H9 (cell line): Measurements from ENCODE around the gene GNA15. TPM values are rescaled to one million over a fixed set of nuclear protein-coding genes. Genes with fewer than 3 reads are reported as not detected.

ENCODE experiments used
- DNase-seq: peaks from one replicate; pipeline ENCODE4 v3.0.0-alpha.2; 2017
- H2AFZ ChIP-seq: one replicate; pipeline ENCODE4 v1.6.1; 2013; ENCODE audit warnings: mild to moderate bottlenecking, low read length, control low read depth, moderate library complexity
- H2AK5ac ChIP-seq: 2 replicates; pipeline ENCODE4 v1.6.1; 2013; ENCODE audit warnings: low read length, control low read depth, mixed read lengths; ENCODE audit not compliant: insufficient read length
- H2BK120ac ChIP-seq: one replicate; pipeline ENCODE4 v1.6.1; 2013; ENCODE audit warnings: low read depth, mild to moderate bottlenecking, low read length, control low read depth, inconsistent platforms; ENCODE audit not compliant: poor library complexity, severe bottlenecking
- H2BK12ac ChIP-seq: 2 replicates; pipeline ENCODE4 v1.6.1; 2013; ENCODE audit warnings: low read length, control low read depth, mixed read lengths, low read depth; ENCODE audit not compliant: insufficient read length
- H2BK15ac ChIP-seq: 2 replicates; pipeline ENCODE4 v1.6.1; 2013; ENCODE audit warnings: low read depth, low read length, control low read depth
- H2BK20ac ChIP-seq: one replicate; pipeline ENCODE4 v1.6.1; 2013; ENCODE audit warnings: low read depth, mild to moderate bottlenecking, low read length, control low read depth, inconsistent platforms; ENCODE audit not compliant: poor library complexity, severe bottlenecking
- H2BK5ac ChIP-seq: 2 replicates; pipeline ENCODE4 v1.6.1; 2013; ENCODE audit warnings: low read length, control low read depth, mixed read lengths; ENCODE audit not compliant: insufficient read length
- H3K14ac ChIP-seq: 2 replicates; pipeline ENCODE4 v1.6.1; 2013; ENCODE audit warnings: low read length, control low read depth; ENCODE audit not compliant: insufficient read depth
- H3K18ac ChIP-seq: 2 replicates; pipeline ENCODE4 v1.6.1; 2013; ENCODE audit warnings: low read depth, mild to moderate bottlenecking, mixed read lengths, low read length, control low read depth; ENCODE audit not compliant: insufficient read length
- H3K23ac ChIP-seq: 2 replicates; pipeline ENCODE4 v1.6.1; 2013; ENCODE audit warnings: low read length, control low read depth, mixed read lengths, low read depth; ENCODE audit not compliant: insufficient read length
- H3K23me2 ChIP-seq: 2 replicates; pipeline ENCODE4 v1.6.1; 2013; ENCODE audit warnings: low read depth, mild to moderate bottlenecking, mixed read lengths, low read length, control low read depth; ENCODE audit not compliant: insufficient read length, poor library complexity, severe bottlenecking
- H3K27ac ChIP-seq: 2 replicates; pipeline ENCODE4 v1.5.1; 2013; ENCODE audit warnings: low read length, control low read depth, mixed read lengths, low read depth; ENCODE audit not compliant: insufficient read length
- H3K27me3 ChIP-seq: 2 replicates; pipeline ENCODE4 v1.6.1; 2013; ENCODE audit warnings: low read length, control low read depth, inconsistent platforms; ENCODE audit not compliant: insufficient read depth
- H3K4ac ChIP-seq: 2 replicates; pipeline ENCODE4 v1.6.1; 2013; ENCODE audit warnings: low read depth, mild to moderate bottlenecking, control low read depth, inconsistent platforms, low read length, moderate library complexity
- H3K4me1 ChIP-seq: 2 replicates; pipeline ENCODE4 v1.6.1; 2013; ENCODE audit warnings: low read length, control low read depth, inconsistent platforms; ENCODE audit not compliant: insufficient read depth
- H3K4me2 ChIP-seq: 2 replicates; pipeline ENCODE4 v1.6.1; 2013; ENCODE audit warnings: low read length, control low read depth, mixed read lengths; ENCODE audit not compliant: insufficient read length, insufficient read depth
- H3K56ac ChIP-seq: 2 replicates; pipeline ENCODE4 v1.6.1; 2013; ENCODE audit warnings: low read depth, mild to moderate bottlenecking, mixed read lengths, low read length, control low read depth; ENCODE audit not compliant: insufficient read length
- H3K79me1 ChIP-seq: 2 replicates; pipeline ENCODE4 v1.6.1; 2013; ENCODE audit warnings: low read depth, mild to moderate bottlenecking, moderate library complexity, low read length, control low read depth, inconsistent platforms; ENCODE audit not compliant: insufficient read depth, poor library complexity, severe bottlenecking
- H3K79me2 ChIP-seq: 2 replicates; pipeline ENCODE4 v1.6.1; 2013; ENCODE audit warnings: low read length, control low read depth, inconsistent platforms; ENCODE audit not compliant: insufficient read depth
- H3K9ac ChIP-seq: 2 replicates; pipeline ENCODE4 v1.6.1; 2013; ENCODE audit warnings: low read length, control low read depth, mixed read lengths; ENCODE audit not compliant: insufficient read length; ENCODE audit errors: extremely low read depth
- H3K9me3 ChIP-seq: one replicate; pipeline ENCODE4 v1.6.1; 2013; ENCODE audit warnings: low read depth, low read length, inconsistent platforms; ENCODE audit not compliant: control insufficient read depth
- H3T11ph ChIP-seq: one replicate; pipeline ENCODE4 v1.6.1; 2013; ENCODE audit warnings: mild to moderate bottlenecking, low read length, control low read depth, inconsistent platforms
- H4K20me1 ChIP-seq: one replicate; pipeline ENCODE4 v1.6.1; 2013; ENCODE audit not compliant: control insufficient read depth, insufficient read length, insufficient read depth
- H4K5ac ChIP-seq: 2 replicates; pipeline ENCODE4 v1.6.1; 2013; ENCODE audit warnings: low read depth, mild to moderate bottlenecking, mixed read lengths, low read length, control low read depth; ENCODE audit not compliant: insufficient read length
- H4K8ac ChIP-seq: replicated peaks from 2 replicates; pipeline ENCODE4 v1.6.1; 2013; ENCODE audit warnings: low read length, control low read depth, mixed read lengths, low read depth; ENCODE audit not compliant: insufficient read length
- H4K91ac ChIP-seq: 2 replicates; pipeline ENCODE4 v1.6.1; 2013; ENCODE audit warnings: low read depth, mild to moderate bottlenecking, moderate library complexity, mixed read lengths, low read length, control low read depth; ENCODE audit not compliant: insufficient read length
- H3K27ac Mint-ChIP-seq, 3 experiments: 2 replicates in 2 of 3; 3 replicates in 1 of 3; pipeline ENCODE4 v1.8.0; 2020 to 2021; ENCODE audit warnings: mixed read lengths in 3 of 3, mild to moderate bottlenecking in 1 of 3, moderate library complexity in 1 of 3
- H3K27me3 Mint-ChIP-seq: 2 replicates; pipeline ENCODE4 v1.8.0; 2021; ENCODE audit warnings: low read depth, mild to moderate bottlenecking, moderate library complexity, mixed read lengths
- H3K36me3 Mint-ChIP-seq, 3 experiments: 2 replicates in 2 of 3; 3 replicates in 1 of 3; pipeline ENCODE4 v1.8.0; 2020 to 2021; ENCODE audit warnings: low read depth in 3 of 3, mixed read lengths in 3 of 3; ENCODE audit not compliant: insufficient read depth in 1 of 3
- H3K4me1 Mint-ChIP-seq, 2 experiments: 2 replicates each; pipeline ENCODE4 v1.8.0; 2020; ENCODE audit warnings: mixed read lengths in 2 of 2
- H3K4me3 Mint-ChIP-seq, 2 experiments: 2 replicates in 1 of 2; 3 replicates in 1 of 2; pipeline ENCODE4 v1.8.0; 2020 to 2021; ENCODE audit warnings: mild to moderate bottlenecking in 2 of 2, mixed read lengths in 2 of 2, moderate library complexity in 1 of 2
- H3K9me3 Mint-ChIP-seq, 2 experiments: 2 replicates in 1 of 2; 3 replicates in 1 of 2; pipeline ENCODE4 v1.8.0; 2020; ENCODE audit warnings: mild to moderate bottlenecking in 2 of 2, mixed read lengths in 2 of 2, moderate library complexity in 1 of 2
- WGBS: extraction: QIAGEN DNeasy Blood & Tissue Kit; methylation state at CpG from one replicate; pipeline ENCODE4 v1.1.7; 2013; ENCODE audit warnings: missing lambda C conversion rate, low lambda C conversion rate, mixed read lengths; ENCODE audit not compliant: insufficient read length; ENCODE audit errors: extremely low coverage; 5-methylcytosine and 5-hydroxymethylcytosine counted together
- total RNA-seq: library from RNA; stranded (reverse); gene quantifications from 2 replicates; pipeline ENCODE4 v1.2.1, GENCODE V29; 2021
- TF ChIP-seq, protein P1 (sequence below): fragments of 200-600 bp; sonication (generic); conservative IDR thresholded peaks from 3 replicates; pipeline ENCODE4 v1.8.0; 2021; ENCODE audit warnings: antibody characterized with exemption, mild to moderate bottlenecking

Gene GNA15
- total RNA-seq, 1 experiment from 2014 or later: not detected

GRCh38 chr19:3210347-3211017 lies 74.6 kb downstream of the GNA15 start:
- no peak overlapping the region for H4K91ac ChIP-seq
- no peak overlapping the region for H2BK12ac ChIP-seq
- TF ChIP-seq, protein P1, sequence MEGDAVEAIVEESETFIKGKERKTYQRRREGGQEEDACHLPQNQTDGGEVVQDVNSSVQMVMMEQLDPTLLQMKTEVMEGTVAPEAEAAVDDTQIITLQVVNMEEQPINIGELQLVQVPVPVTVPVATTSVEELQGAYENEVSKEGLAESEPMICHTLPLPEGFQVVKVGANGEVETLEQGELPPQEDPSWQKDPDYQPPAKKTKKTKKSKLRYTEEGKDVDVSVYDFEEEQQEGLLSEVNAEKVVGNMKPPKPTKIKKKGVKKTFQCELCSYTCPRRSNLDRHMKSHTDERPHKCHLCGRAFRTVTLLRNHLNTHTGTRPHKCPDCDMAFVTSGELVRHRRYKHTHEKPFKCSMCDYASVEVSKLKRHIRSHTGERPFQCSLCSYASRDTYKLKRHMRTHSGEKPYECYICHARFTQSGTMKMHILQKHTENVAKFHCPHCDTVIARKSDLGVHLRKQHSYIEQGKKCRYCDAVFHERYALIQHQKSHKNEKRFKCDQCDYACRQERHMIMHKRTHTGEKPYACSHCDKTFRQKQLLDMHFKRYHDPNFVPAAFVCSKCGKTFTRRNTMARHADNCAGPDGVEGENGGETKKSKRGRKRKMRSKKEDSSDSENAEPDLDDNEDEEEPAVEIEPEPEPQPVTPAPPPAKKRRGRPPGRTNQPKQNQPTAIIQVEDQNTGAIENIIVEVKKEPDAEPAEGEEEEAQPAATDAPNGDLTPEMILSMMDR: peak; percentile 79
- Mint-ChIP-seq H3K4me3 (peak overlapping the region in 1 of 2 experiments; percentile 44; a peak in 1 of 5 replicates), H3K4me1 (peaks cover 3 to 6% of the 10 kb centered on the region in 2 experiments), H3K27ac (peak overlapping the region in 1 of 3 experiments; percentile 28; a peak in 2 of 7 replicates), H3K9me3 (no peaks in the 10 kb centered on the region), H3K27me3 (peaks cover 4% of the 10 kb centered on the region), H3K36me3 (peaks cover 6 to 29% (median 8%) of the 10 kb centered on the region in 3 experiments; a peak in 6 of 7 replicates)
- no peak overlapping the region for H3K9ac ChIP-seq
- H3K9me3 ChIP-seq: no peaks in the 10 kb centered on the region
- H2AFZ ChIP-seq: no peak overlapping the region
- no peak overlapping the region for H3K4ac ChIP-seq
- peaks cover 2% of the 10 kb centered on the region for H4K20me1 ChIP-seq
- H4K5ac ChIP-seq: no peak overlapping the region
- no peak overlapping the region for H2BK5ac ChIP-seq
- no peak overlapping the region for H3T11ph ChIP-seq
- H3K4me2 ChIP-seq: no peak overlapping the region
- no peak overlapping the region for H3K23ac ChIP-seq
- H3K23me2 ChIP-seq: no peaks in the 10 kb centered on the region
- no peak overlapping the region for H3K56ac ChIP-seq
- no peaks in the 10 kb centered on the region for H3K27me3 ChIP-seq
- no peak overlapping the region for H2BK15ac ChIP-seq
- DNase-seq: peak; percentile 82
- no peak overlapping the region for H2BK20ac ChIP-seq
- H4K8ac ChIP-seq: no peak overlapping the region
- no peaks in the 10 kb centered on the region for H3K4me1 ChIP-seq
- H3K18ac ChIP-seq: no peak overlapping the region
- H3K79me1 ChIP-seq: no peaks in the 10 kb centered on the region
- no peak overlapping the region for H2BK120ac ChIP-seq
- H3K79me2 ChIP-seq: no peaks in the 10 kb centered on the region
- no peak overlapping the region; the same call in 1 of the 2 replicates for H3K14ac ChIP-seq
- no peak overlapping the region for H3K27ac ChIP-seq
- H2AK5ac ChIP-seq: no peak overlapping the region
- no CpG with 5 or more reads among the region's 20 CpGs for WGBS
